Neuronal stem cell (in vitro differentiated cells): ENCODE data around the gene SEC11C.
"Not testable (repeated sequence)": the region's sequence is repeated elsewhere in the genome, so short reads cannot be mapped to it uniquely, and the experiment has no call there.

ENCODE experiments used
- DNase-seq: peaks from one replicate; pipeline ENCODE4 v3.0.0-alpha.2; 2013; ENCODE audit warnings: low spot score
- H2AFZ ChIP-seq: one replicate; pipeline ENCODE4 v1.6.1; 2013; ENCODE audit warnings: mild to moderate bottlenecking, low read length, inconsistent platforms
- H2AK5ac ChIP-seq: 2 replicates; pipeline ENCODE4 v1.6.1; 2013; ENCODE audit warnings: low read depth, mild to moderate bottlenecking, inconsistent platforms, low read length, moderate library complexity, mixed read lengths
- H2BK120ac ChIP-seq: 2 replicates; pipeline ENCODE4 v1.6.1; 2013; ENCODE audit warnings: low read depth, mild to moderate bottlenecking, inconsistent platforms, low read length, moderate library complexity, mixed read lengths
- H2BK12ac ChIP-seq: one replicate; pipeline ENCODE4 v1.6.1; 2013; ENCODE audit warnings: low read length, inconsistent platforms
- H2BK15ac ChIP-seq: 2 replicates; pipeline ENCODE4 v1.6.1; 2013; ENCODE audit warnings: mild to moderate bottlenecking, low read length, inconsistent platforms, mixed read lengths
- H2BK5ac ChIP-seq: one replicate; pipeline ENCODE4 v1.6.1; 2013; ENCODE audit warnings: inconsistent platforms, mild to moderate bottlenecking, low read length, moderate library complexity
- H3K14ac ChIP-seq: one replicate; pipeline ENCODE4 v1.6.1; 2013; ENCODE audit warnings: low read length, inconsistent platforms
- H3K18ac ChIP-seq: 2 replicates; pipeline ENCODE4 v1.6.1; 2013; ENCODE audit warnings: low read length, inconsistent platforms
- H3K23ac ChIP-seq: 2 replicates; pipeline ENCODE4 v1.6.1; 2013; ENCODE audit warnings: low read depth, mild to moderate bottlenecking, mixed read lengths, low read length, inconsistent platforms; ENCODE audit not compliant: poor library complexity
- H3K27ac ChIP-seq: replicated peaks from 3 replicates; pipeline ENCODE4 v1.5.1; 2013; ENCODE audit warnings: low read length, inconsistent platforms
- H3K27me3 ChIP-seq, 3 experiments: 2 replicates each; pipeline ENCODE4 v1.6.1; 2013; ENCODE audit warnings: low read length in 3 of 3, mild to moderate bottlenecking in 2 of 3, inconsistent platforms in 1 of 3, low read depth in 1 of 3, mixed read lengths in 1 of 3, moderate library complexity in 1 of 3; ENCODE audit not compliant: control insufficient read depth in 3 of 3, insufficient read depth in 3 of 3
- H3K36me3 ChIP-seq, 2 donors: replicated peaks in 1 of 2; 2 replicates each; pipeline ENCODE4 v1.6.1; 2013; ENCODE audit warnings: low read length in 2 of 2; ENCODE audit not compliant: control insufficient read depth in 2 of 2, insufficient read depth in 2 of 2
- H3K4ac ChIP-seq: 2 replicates; pipeline ENCODE4 v1.6.1; 2013; ENCODE audit warnings: inconsistent platforms, mild to moderate bottlenecking, low read length, moderate library complexity
- H3K4me1 ChIP-seq, 2 donors: 1 replicate in 1 of 2; 2 replicates in 1 of 2; pipeline ENCODE4 v1.6.1; 2013; ENCODE audit warnings: low read length in 2 of 2, low read depth in 1 of 2; ENCODE audit not compliant: control insufficient read depth in 2 of 2, insufficient read depth in 1 of 2
- H3K4me2 ChIP-seq: one replicate; pipeline ENCODE4 v1.6.1; 2013; ENCODE audit warnings: mild to moderate bottlenecking, low read length, inconsistent platforms; ENCODE audit not compliant: insufficient read depth, poor library complexity, severe bottlenecking
- H3K4me3 ChIP-seq, 2 donors: 2 replicates each; pipeline ENCODE4 v1.5.1; 2013; ENCODE audit warnings: low read length in 2 of 2, mild to moderate bottlenecking in 2 of 2, inconsistent platforms in 1 of 2, moderate library complexity in 1 of 2
- H3K79me1 ChIP-seq: one replicate; pipeline ENCODE4 v1.6.1; 2013; ENCODE audit warnings: low read depth, mild to moderate bottlenecking, inconsistent platforms, low read length, moderate library complexity
- H3K9ac ChIP-seq: one replicate; pipeline ENCODE4 v1.6.1; 2013; ENCODE audit warnings: mild to moderate bottlenecking, low read depth, low read length, inconsistent platforms; ENCODE audit not compliant: poor library complexity
- H3K9me3 ChIP-seq, 2 donors: replicated peaks in 1 of 2; 2 replicates each; pipeline versions ENCODE3 to v1.6.1; 2013; ENCODE audit warnings: low read length in 2 of 2, mild to moderate bottlenecking in 2 of 2, inconsistent platforms in 1 of 2, low read depth in 1 of 2, mixed read lengths in 1 of 2, moderate library complexity in 1 of 2; ENCODE audit not compliant: control insufficient read depth in 2 of 2, insufficient read depth in 1 of 2
- H4K8ac ChIP-seq: one replicate; pipeline ENCODE4 v1.6.1; 2013; ENCODE audit warnings: low read depth, mild to moderate bottlenecking, inconsistent platforms, low read length, moderate library complexity
- H4K91ac ChIP-seq: one replicate; pipeline ENCODE4 v1.6.1; 2013; ENCODE audit warnings: low read length, low read depth, mild to moderate bottlenecking, inconsistent platforms; ENCODE audit not compliant: poor library complexity
- WGBS, 2 donors: extraction: QIAGEN DNeasy Blood & Tissue Kit; methylation state at CpG; one replicate each; pipeline ENCODE4 v1.1.7; 2013; ENCODE audit warnings: missing lambda C conversion rate in 2 of 2, mixed read lengths in 1 of 2; ENCODE audit not compliant: insufficient read length in 2 of 2, insufficient replicate concordance in 1 of 2; ENCODE audit errors: extremely low coverage in 2 of 2; 5-methylcytosine and 5-hydroxymethylcytosine counted together

Gene SEC11C

DNA sequence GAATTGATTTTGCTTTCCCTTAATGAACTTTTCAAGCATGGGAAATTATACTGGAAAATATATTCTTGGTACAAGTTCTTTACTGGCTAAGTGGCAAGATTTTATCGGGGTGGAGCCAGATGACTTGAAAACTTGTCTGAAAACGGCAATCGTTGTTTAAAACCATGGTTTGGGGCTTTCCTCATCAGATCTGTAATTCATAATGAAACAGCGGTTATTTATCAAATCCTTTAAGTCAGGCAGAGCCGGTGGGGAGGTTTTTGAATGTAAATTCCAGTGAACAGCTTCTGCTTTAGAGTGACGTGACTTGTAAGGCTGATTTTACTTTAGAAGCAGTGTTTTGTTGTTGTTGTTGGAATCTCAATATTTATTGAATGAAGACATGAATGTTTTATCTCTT lies 2.6 kb downstream of the SEC11C start:
- Histone ChIP-seq H3K4me2 (no peak overlapping the region), H3K23ac (no peak overlapping the region), H3K9me3 (no peaks in the 10 kb centered on the region), H3K4me3 (no peak overlapping the region), H3K27me3 (no peaks in the 10 kb centered on the region), H2BK15ac (no peak overlapping the region), H3K36me3 (no peaks in the 10 kb centered on the region), H3K18ac (no peak overlapping the region), H4K91ac (no peak overlapping the region), H2AK5ac (no peak overlapping the region), H3K79me1 (peaks cover 2% of the 10 kb centered on the region), H3K4ac (no peak overlapping the region), H2BK12ac (no peak overlapping the region), H2BK120ac (no peak overlapping the region), H3K9ac (no peak overlapping the region), H4K8ac (no peak overlapping the region), H3K27ac (no peak overlapping the region), H3K14ac (no peak overlapping the region), H2AFZ (no peak overlapping the region), H3K4me1 (peaks cover 5 to 18% of the 10 kb centered on the region in 2 donors), H2BK5ac (no peak overlapping the region)
- DNase-seq, result no peak
- WGBS, 2 donors, result no CpG with 5 or more reads among the region's 6 CpGs

DNA sequence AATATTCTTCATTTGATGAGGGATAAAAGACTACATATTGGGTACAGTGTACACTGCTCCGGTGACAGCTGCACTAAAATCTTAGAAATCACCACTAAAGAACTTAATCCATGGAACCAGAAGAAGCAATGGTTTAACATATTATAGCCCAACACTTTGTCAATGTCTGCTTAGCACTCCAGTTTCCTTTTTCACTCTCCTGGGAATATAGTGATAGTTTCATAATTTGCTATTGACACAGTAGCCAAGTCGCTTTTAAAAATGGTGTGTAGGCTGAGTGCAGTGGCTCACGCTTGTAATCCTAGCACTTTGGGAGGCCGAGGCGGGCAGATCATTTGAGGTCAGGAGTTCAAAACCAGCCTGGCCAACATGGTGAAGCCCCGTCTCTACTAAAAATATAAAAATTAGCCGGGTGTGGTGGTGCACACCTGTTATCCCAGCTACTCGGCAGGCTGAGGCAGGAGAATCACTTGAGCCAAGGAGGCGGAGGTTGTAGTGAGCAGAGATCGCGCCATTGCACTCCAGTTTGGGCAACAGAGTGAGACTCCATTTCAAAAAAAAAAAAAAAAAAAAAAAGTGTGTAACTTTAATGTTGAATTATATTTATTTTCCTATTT lies 3.2 kb downstream of the SEC11C start:
- not testable (repeated sequence) for H3K18ac ChIP-seq, H3K23ac ChIP-seq, H3K4me2 ChIP-seq, H2BK15ac ChIP-seq, H3K9ac ChIP-seq, H3K79me1 ChIP-seq, H2BK120ac ChIP-seq, H3K9me3 ChIP-seq, H3K36me3 ChIP-seq, H2AFZ ChIP-seq, H4K8ac ChIP-seq, H2AK5ac ChIP-seq, H3K27ac ChIP-seq, DNase-seq, H2BK12ac ChIP-seq, H3K4me3 ChIP-seq, H3K14ac ChIP-seq, H2BK5ac ChIP-seq, H3K4ac ChIP-seq, H4K91ac ChIP-seq, H3K27me3 ChIP-seq
- WGBS, 2 donors, result no CpG with 5 or more reads among the region's 11 CpGs
- H3K4me1 ChIP-seq, result peaks cover 5 to 18% of the 10 kb centered on the region in 2 donors

DNA sequence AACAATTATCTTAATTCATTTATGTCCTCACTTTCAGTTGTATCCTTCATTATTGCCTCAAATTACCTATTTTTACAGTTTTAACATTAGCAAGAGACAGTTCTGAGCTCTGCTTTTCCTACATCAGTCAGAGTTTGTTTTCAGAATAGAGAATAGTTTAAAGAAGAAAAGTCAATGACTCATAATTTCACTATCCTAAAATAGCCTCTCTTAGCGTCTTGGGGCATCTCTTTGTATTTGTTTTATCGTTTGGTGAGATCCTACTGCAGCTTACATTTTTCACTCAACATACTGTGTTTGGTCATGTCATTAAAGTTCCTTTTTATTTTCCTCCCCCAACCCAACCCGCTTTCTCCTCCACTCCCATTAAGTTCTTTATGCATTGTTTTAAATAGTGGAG lies 3.8 kb downstream of the SEC11C start:
- no peak overlapping the region for H3K14ac ChIP-seq
- no peak overlapping the region for H2AK5ac ChIP-seq
- no peak overlapping the region for H3K27ac ChIP-seq
- H4K91ac ChIP-seq, result no peak overlapping the region
- no peaks in the 10 kb centered on the region for H3K9me3 ChIP-seq
- no peak overlapping the region for H3K18ac ChIP-seq
- no peak overlapping the region for H3K4me2 ChIP-seq
- no peak overlapping the region for H3K4ac ChIP-seq
- H2AFZ ChIP-seq, result no peak overlapping the region
- no peak overlapping the region for H3K4me3 ChIP-seq
- H3K36me3 ChIP-seq, result no peaks in the 10 kb centered on the region
- no peak overlapping the region for H2BK12ac ChIP-seq
- H3K9ac ChIP-seq, result no peak overlapping the region
- no peak for DNase-seq
- H2BK15ac ChIP-seq, result no peak overlapping the region
- no CpG with 5 or more reads among the region's 3 CpGs for WGBS, 2 donors
- H3K4me1 ChIP-seq, result peaks cover 5 to 18% of the 10 kb centered on the region in 2 donors
- no peak overlapping the region for H2BK5ac ChIP-seq
- peaks cover 2% of the 10 kb centered on the region for H3K79me1 ChIP-seq
- H3K23ac ChIP-seq, result no peak overlapping the region
- H4K8ac ChIP-seq, result no peak overlapping the region
- H2BK120ac ChIP-seq, result no peak overlapping the region
- H3K27me3 ChIP-seq, result no peaks in the 10 kb centered on the region

DNA sequence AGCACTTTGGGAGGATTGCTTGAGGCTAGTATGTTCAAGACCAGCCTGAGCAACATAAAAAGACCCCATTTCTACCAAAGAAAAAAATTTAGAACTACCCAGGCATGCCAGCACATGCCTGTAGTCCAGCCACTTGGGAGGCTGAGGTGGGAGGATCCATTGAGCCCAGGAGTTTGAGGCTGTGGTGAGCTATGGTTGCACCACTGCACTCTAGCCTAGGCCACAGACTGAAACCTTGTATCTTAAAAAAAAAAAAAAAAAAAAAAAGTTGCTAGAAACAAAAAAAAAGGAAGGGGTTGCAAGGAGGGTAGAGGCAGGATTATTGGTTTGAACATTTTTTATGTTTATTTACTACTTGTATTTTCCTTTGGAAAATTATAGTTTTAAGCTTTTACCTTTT lies 4.8 kb downstream of the SEC11C start:
- H4K91ac ChIP-seq, result no peak overlapping the region
- no peaks in the 10 kb centered on the region for H3K27me3 ChIP-seq
- H3K79me1 ChIP-seq, result peaks cover 2% of the 10 kb centered on the region
- H2BK5ac ChIP-seq, result no peak overlapping the region
- no peak overlapping the region for H2AFZ ChIP-seq
- no peak overlapping the region for H3K14ac ChIP-seq
- H3K4me1 ChIP-seq, result peaks cover 5 to 18% of the 10 kb centered on the region in 2 donors
- H3K36me3 ChIP-seq, result no peaks in the 10 kb centered on the region
- no peak overlapping the region for H3K4me2 ChIP-seq
- DNase-seq, result no peak
- no peak overlapping the region for H2BK12ac ChIP-seq
- no peak overlapping the region for H2AK5ac ChIP-seq
- H4K8ac ChIP-seq, result no peak overlapping the region
- H2BK120ac ChIP-seq, result no peak overlapping the region
- H3K9ac ChIP-seq, result no peak overlapping the region
- H3K23ac ChIP-seq, result no peak overlapping the region
- H3K27ac ChIP-seq, result no peak overlapping the region
- no peak overlapping the region for H3K4me3 ChIP-seq
- H3K18ac ChIP-seq, result no peak overlapping the region
- no peak overlapping the region for H2BK15ac ChIP-seq
- H3K4ac ChIP-seq, result no peak overlapping the region
- H3K9me3 ChIP-seq, result no peaks in the 10 kb centered on the region
